B cell (primary cell): ENCODE data around the gene SNW1.

Experiments used
- CTCF ChIP-seq: fragments of 200-600 bp; IDR thresholded peaks from one replicate; pipeline ENCODE4 v1.8.0; 2022; ENCODE audit warnings: antibody characterized with exemption, mild to moderate bottlenecking
- EZH2 ChIP-seq: IDR thresholded peaks from 2 replicates; pipeline ENCODE4 v1.6.1; 2012; ENCODE audit warnings: borderline replicate concordance, low read depth, mild to moderate bottlenecking, moderate library complexity, low read length; ENCODE audit not compliant: insufficient read depth, poor library complexity, severe bottlenecking

- no peak for TF ChIP-seq CTCF
- TF ChIP-seq EZH2: no peak
These were observed 69.7 kb downstream of the SNW1 start for GRCh38 chr14:77691259-77691658.
